Activated T-cell treated with anti-CD3 and anti-CD28 coated beads, Interleukin-2, amount 50 U/mL, for 4 hours (primary cell): ENCODE measurements around the gene IGFBP4. TPM values are rescaled to one million over a fixed set of nuclear protein-coding genes. Genes with fewer than 3 reads are reported as not detected.
A peak's percentile ranks its signal among the peaks of the same experiment; 100 is the strongest.

Experiments used
- ATAC-seq, 2 donors: fragments of 200-7000 bp; cut with Tn5 transposase; one replicate each; pipeline ENCODE4 v1.10.0; 2021
- DNase-seq: peaks from one replicate; pipeline ENCODE4 v3.0.0-alpha.2; 2020
- H3K27me3 Mint-ChIP-seq: one replicate; pipeline ENCODE4 v1.8.0; 2021; ENCODE audit warnings: low read depth, mixed read lengths
- H3K36me3 Mint-ChIP-seq: one replicate; pipeline ENCODE4 v1.8.0; 2022; ENCODE audit warnings: mixed read lengths; ENCODE audit not compliant: insufficient read depth
- H3K4me1 Mint-ChIP-seq: one replicate; pipeline ENCODE4 v1.8.0; 2021; ENCODE audit warnings: low read depth, mixed read lengths
- H3K4me3 Mint-ChIP-seq: one replicate; pipeline ENCODE4 v1.8.0; 2021; ENCODE audit warnings: mild to moderate bottlenecking, moderate library complexity, mixed read lengths
- H3K9me3 Mint-ChIP-seq: one replicate; pipeline ENCODE4 v1.8.0; 2021; ENCODE audit warnings: mixed read lengths
- total RNA-seq, 3 donors: library from RNA; stranded (reverse); gene quantifications; one replicate each; pipeline ENCODE4 v1.2.1, GENCODE V29; 2021

Gene IGFBP4
- total RNA-seq, 3 donors from 2014 or later: 14.0 to 17.7 (median 14.7) TPM

- Mint-ChIP-seq H3K4me3 (peak overlapping the region; percentile 8), H3K4me1 (peaks cover 60% of the 10 kb centered on the region), H3K36me3 (no peaks in the 10 kb centered on the region), H3K27me3 (no peaks in the 10 kb centered on the region), H3K9me3 (no peaks in the 10 kb centered on the region)
- DNase-seq: no peak
- no peak for ATAC-seq
Observed at GRCh38 chr17:40481106-40481505, 37.9 kb downstream of the IGFBP4 start.

GRCh38 chr17:40482722-40483121 lies 39.5 kb downstream of the IGFBP4 start:
- H3K36me3 Mint-ChIP-seq: no peaks in the 10 kb centered on the region
- H3K27me3 Mint-ChIP-seq: no peaks in the 10 kb centered on the region
- H3K4me3 Mint-ChIP-seq: no peak overlapping the region
- H3K9me3 Mint-ChIP-seq: no peaks in the 10 kb centered on the region
- ATAC-seq (no peak), DNase-seq (no peak)
- peaks cover 64% of the 10 kb centered on the region for H3K4me1 Mint-ChIP-seq

- H3K9me3 Mint-ChIP-seq: no peaks in the 10 kb centered on the region
- DNase-seq (no peak), ATAC-seq (no peak)
- peaks cover 68% of the 10 kb centered on the region for H3K4me1 Mint-ChIP-seq
- H3K4me3 Mint-ChIP-seq: no peak overlapping the region
- H3K27me3 Mint-ChIP-seq: no peaks in the 10 kb centered on the region
- no peaks in the 10 kb centered on the region for H3K36me3 Mint-ChIP-seq
Observed at GRCh38 chr17:40483679-40484078, 40.4 kb downstream of the IGFBP4 start.

GRCh38 chr17:40484285-40484972 lies 41.2 kb downstream of the IGFBP4 start:
- Mint-ChIP-seq H3K27me3 (no peaks in the 10 kb centered on the region), H3K4me1 (peaks cover 70% of the 10 kb centered on the region), H3K9me3 (no peaks in the 10 kb centered on the region), H3K4me3 (no peak overlapping the region), H3K36me3 (no peaks in the 10 kb centered on the region)
- DNase-seq: no peak
- ATAC-seq: no peak

- Mint-ChIP-seq H3K4me3 (no peak overlapping the region), H3K27me3 (no peaks in the 10 kb centered on the region), H3K36me3 (no peaks in the 10 kb centered on the region), H3K4me1 (peaks cover 68% of the 10 kb centered on the region), H3K9me3 (no peaks in the 10 kb centered on the region)
- no peak for ATAC-seq
- no peak for DNase-seq
Observed at GRCh38 chr17:40484973-40485530, 41.8 kb downstream of the IGFBP4 start.

GRCh38 chr17:40485851-40486521 lies 42.7 kb downstream of the IGFBP4 start:
- peak; percentile 77 to 79 for ATAC-seq
- no peak overlapping the region for H3K4me3 Mint-ChIP-seq
- DNase-seq: peak; percentile 25
- H3K9me3 Mint-ChIP-seq: no peaks in the 10 kb centered on the region
- H3K36me3 Mint-ChIP-seq: no peaks in the 10 kb centered on the region
- H3K27me3 Mint-ChIP-seq: no peaks in the 10 kb centered on the region
- H3K4me1 Mint-ChIP-seq: peaks cover 68% of the 10 kb centered on the region

GRCh38 chr17:40486522-40487370 lies 43.5 kb downstream of the IGFBP4 start:
- Mint-ChIP-seq H3K9me3 (no peaks in the 10 kb centered on the region), H3K4me3 (no peak overlapping the region), H3K36me3 (no peaks in the 10 kb centered on the region), H3K4me1 (peaks cover 66% of the 10 kb centered on the region), H3K27me3 (no peaks in the 10 kb centered on the region)
- no peak for ATAC-seq
- DNase-seq: no peak

GRCh38 chr17:40487371-40488020 lies 44.2 kb downstream of the IGFBP4 start:
- DNase-seq (no peak), ATAC-seq (no peak)
- H3K4me1 Mint-ChIP-seq: peaks cover 60% of the 10 kb centered on the region
- no peaks in the 10 kb centered on the region for H3K36me3 Mint-ChIP-seq
- no peak overlapping the region for H3K4me3 Mint-ChIP-seq
- no peaks in the 10 kb centered on the region for H3K9me3 Mint-ChIP-seq
- H3K27me3 Mint-ChIP-seq: no peaks in the 10 kb centered on the region

GRCh38 chr17:40490289-40490853 lies 47.1 kb downstream of the IGFBP4 start:
- DNase-seq: no peak
- no peak for ATAC-seq
- H3K4me3 Mint-ChIP-seq: no peak overlapping the region
- peaks cover 47% of the 10 kb centered on the region for H3K4me1 Mint-ChIP-seq
- no peaks in the 10 kb centered on the region for H3K36me3 Mint-ChIP-seq
- no peaks in the 10 kb centered on the region for H3K9me3 Mint-ChIP-seq
- H3K27me3 Mint-ChIP-seq: no peaks in the 10 kb centered on the region

- Mint-ChIP-seq H3K4me3 (no peak overlapping the region), H3K27me3 (no peaks in the 10 kb centered on the region), H3K9me3 (no peaks in the 10 kb centered on the region), H3K4me1 (peaks cover 41% of the 10 kb centered on the region), H3K36me3 (no peaks in the 10 kb centered on the region)
- DNase-seq (no peak), ATAC-seq (no peak)
Observed at GRCh38 chr17:40490982-40491381, 47.7 kb downstream of the IGFBP4 start.

- Mint-ChIP-seq H3K4me3 (no peak overlapping the region), H3K27me3 (no peaks in the 10 kb centered on the region), H3K36me3 (no peaks in the 10 kb centered on the region), H3K9me3 (no peaks in the 10 kb centered on the region), H3K4me1 (peaks cover 36% of the 10 kb centered on the region)
- ATAC-seq: no peak
- no peak for DNase-seq
Observed at GRCh38 chr17:40491486-40491885, 48.2 kb downstream of the IGFBP4 start.

GRCh38 chr17:40493697-40494096 lies 50.4 kb downstream of the IGFBP4 start:
- no peaks in the 10 kb centered on the region for H3K36me3 Mint-ChIP-seq
- DNase-seq: no peak
- H3K27me3 Mint-ChIP-seq: no peaks in the 10 kb centered on the region
- no peaks in the 10 kb centered on the region for H3K9me3 Mint-ChIP-seq
- ATAC-seq: no peak
- no peak overlapping the region for H3K4me3 Mint-ChIP-seq
- peaks cover 28% of the 10 kb centered on the region for H3K4me1 Mint-ChIP-seq

GRCh38 chr17:40495140-40495539 lies 51.9 kb downstream of the IGFBP4 start:
- peaks cover 15% of the 10 kb centered on the region for H3K4me1 Mint-ChIP-seq
- H3K4me3 Mint-ChIP-seq: no peak overlapping the region
- H3K36me3 Mint-ChIP-seq: no peaks in the 10 kb centered on the region
- H3K9me3 Mint-ChIP-seq: no peaks in the 10 kb centered on the region
- DNase-seq (no peak), ATAC-seq (no peak)
- H3K27me3 Mint-ChIP-seq: peaks cover under 1% of the 10 kb centered on the region

GRCh38 chr17:40496170-40496569 lies 52.9 kb downstream of the IGFBP4 start:
- no peaks in the 10 kb centered on the region for H3K36me3 Mint-ChIP-seq
- peaks cover 5% of the 10 kb centered on the region for H3K4me1 Mint-ChIP-seq

More at GRCh38 chr17:40496170-40496569, 52.9 kb downstream of the IGFBP4 start:
- Mint-ChIP-seq H3K9me3 (no peaks in the 10 kb centered on the region), H3K4me3 (no peak overlapping the region), H3K27me3 (peaks cover 4% of the 10 kb centered on the region)
- DNase-seq: no peak
- ATAC-seq: no peak
